Dedifferentiated amniotic fluid mesenchymal stem cell (primary cell): ENCODE measurements around the gene ELK1.
A peak's percentile ranks its signal among the peaks of the same experiment; 100 is the strongest.
"Not testable (repeated sequence)": the region's sequence is repeated elsewhere in the genome, so short reads cannot be mapped to it uniquely, and the experiment has no call there.

Source experiments
- DNase-seq: peaks from one replicate; pipeline ENCODE4 v3.0.0-alpha.2; 2016; ENCODE audit errors: extremely low spot score

The ELK1 gene

DNA sequence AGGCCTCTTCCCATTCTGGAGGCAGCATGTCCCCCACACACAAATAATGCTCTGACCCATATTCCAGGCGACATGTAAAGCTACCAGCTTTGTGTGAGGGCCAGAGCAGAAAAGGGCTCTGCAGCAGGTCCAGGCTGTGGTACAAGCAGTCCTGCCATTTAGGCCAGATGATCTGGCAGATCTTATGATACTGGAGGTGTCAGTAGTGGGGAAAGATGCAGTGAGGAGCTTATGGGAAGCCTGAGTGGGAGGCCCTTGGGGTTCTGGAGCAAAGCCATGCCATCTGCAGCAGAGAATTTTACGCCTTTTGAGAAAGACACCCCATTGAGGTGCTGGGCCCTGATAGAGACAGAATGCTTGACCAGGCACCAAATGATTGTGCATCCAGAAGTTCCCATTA lies 38.4 kb downstream of the ELK1 start:
- no peak for DNase-seq

DNA sequence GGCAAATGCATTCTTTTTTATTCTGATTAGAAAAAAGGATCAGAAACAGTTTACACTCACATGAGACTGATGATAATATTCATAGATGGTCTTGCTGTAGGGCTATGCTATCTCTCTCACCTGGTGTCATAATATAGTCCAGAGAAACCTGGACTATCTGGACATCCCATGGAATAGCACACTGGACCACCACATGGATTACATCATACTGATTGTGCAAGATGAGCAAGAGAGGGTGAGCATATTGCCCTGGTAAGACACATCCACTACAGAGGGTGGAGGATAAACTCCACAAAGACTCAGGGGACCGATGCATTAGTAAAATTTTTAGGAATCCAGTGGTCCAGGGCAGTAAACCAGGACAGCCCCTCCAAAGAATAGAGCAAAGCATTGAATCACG lies 38.9 kb downstream of the ELK1 start:
- no peak for DNase-seq

DNA sequence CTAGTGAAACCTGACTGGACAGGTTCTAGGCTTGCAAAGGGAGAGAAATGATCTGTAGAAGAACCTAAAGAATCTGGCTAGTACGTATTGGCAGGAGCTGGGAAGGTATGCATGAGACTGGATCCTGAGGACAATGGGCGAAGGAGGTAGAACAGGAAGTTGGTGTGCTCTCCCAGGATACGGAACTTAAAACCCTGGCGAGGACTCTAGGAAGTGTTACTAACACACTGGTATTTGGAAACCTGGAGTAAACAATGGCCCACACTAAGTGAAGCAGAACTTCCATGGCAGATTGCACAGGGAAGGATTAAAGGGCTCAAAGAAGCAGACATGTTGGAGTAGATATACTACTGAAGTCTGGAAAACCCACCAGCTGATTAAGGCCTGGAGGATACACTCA lies 39.9 kb downstream of the ELK1 start:
- DNase-seq, result no peak

DNA sequence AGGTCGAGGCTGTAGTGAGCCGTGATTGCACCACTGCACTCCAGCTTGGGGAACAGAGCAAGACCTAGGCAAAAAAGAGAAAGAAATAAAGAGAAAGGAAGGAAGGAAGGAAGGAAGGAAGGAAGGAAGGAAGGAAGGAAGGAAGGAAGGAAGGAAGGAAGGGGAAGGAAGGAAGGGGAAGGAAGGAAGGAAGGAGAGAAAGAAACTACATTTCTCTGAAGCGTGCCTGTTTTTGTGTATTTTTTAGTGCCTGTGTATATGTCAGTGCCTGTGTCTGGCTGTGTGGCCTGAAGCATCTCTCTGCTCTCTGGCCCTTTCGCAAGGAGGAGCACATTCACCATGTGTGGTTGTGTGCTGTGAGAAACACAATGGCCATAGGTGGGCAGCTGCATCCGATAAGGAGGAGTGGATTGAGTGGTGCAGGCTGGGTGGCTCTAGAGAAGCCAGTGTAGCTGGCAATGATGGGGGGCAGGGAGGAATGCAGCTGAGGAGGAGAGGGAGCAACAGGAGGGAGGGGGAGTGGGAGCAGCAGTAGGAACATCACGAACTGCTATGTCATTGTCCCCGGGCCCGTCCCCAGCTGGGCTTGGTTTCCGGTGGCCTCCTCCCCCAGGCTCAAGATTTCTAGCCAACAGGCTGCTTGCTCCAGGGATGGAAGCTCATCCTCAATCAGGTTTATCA lies 42.1 kb downstream of the ELK1 start:
- DNase-seq, result no peak

DNA sequence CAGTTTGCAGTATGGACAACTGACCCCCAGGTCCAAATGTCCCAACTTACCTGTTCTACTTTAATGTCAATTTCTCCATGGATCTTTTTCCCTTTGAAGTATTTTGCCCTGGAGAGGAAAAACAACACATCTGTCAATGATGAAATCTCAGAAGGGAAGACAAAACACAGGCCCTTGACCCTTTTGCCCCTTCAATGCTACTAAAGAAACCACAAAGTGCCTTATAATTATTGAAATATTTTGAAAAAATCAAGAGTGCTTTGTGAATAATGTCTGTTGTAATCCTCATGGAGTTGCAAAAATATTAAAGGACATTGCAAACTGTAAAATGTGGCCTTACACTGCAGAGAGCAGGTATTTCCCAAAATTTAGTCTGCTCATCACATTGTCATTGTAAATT lies 43.3 kb downstream of the ELK1 start:
- no peak for DNase-seq

DNA sequence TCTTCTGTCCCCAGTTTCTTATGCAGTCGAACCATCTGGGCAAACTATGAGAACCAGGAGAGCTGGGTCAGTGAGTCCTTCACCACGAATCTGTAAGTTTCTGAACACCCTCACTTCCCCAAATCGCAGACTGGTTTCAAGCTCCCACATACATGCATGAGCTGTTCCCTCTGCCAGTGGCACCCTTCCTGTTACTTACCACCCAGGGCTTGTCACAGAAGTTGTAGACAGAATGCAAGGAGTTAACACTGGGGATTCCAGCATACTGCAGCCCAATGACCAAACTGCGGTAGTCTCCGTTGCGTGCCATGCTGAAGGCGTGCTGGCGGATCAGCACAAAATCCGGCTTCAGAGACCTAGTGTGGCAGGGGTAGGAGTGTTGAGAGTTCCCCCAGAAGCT lies 45.3 kb downstream of the ELK1 start:
- no peak for DNase-seq

DNA sequence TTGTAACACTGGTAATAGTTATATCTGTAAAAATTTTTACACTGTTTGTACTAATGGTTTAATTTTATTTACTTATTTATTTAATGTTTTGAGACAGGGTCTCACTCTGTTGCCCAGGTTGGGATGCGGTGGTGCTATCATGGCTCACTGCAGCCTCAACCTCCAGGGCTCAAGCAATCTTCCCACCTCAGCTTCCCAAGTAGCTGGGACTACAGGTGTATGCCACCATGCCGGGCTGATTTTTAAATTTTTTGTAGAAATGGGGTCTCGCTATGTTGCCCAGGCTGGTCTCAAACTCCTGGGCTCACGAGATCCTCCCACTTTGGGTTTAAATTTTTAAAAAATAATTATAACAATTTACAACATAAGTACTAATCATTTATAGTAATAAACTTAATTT lies 47.2 kb downstream of the ELK1 start:
- DNase-seq, result not testable (repeated sequence)

DNA sequence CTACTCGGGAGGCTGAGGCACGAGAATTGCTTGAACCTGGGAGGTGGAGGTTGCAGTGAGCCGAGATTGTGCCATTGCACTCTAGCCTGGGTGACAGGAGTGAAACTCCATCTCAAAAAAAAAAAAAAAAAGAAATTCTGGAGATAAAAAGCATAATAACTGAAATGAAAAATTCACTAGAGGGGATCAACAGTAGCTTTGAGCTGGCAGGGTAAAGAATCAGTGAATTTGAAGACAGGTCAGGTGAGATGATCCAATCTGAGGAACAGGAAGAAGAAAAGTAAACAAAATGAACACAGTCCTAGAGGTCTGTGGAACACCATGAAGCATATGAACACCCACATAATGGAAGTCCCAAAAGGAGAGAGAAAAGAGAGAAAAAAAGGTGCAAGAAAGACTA lies 53.1 kb downstream of the ELK1 start:
- no peak for DNase-seq

DNA sequence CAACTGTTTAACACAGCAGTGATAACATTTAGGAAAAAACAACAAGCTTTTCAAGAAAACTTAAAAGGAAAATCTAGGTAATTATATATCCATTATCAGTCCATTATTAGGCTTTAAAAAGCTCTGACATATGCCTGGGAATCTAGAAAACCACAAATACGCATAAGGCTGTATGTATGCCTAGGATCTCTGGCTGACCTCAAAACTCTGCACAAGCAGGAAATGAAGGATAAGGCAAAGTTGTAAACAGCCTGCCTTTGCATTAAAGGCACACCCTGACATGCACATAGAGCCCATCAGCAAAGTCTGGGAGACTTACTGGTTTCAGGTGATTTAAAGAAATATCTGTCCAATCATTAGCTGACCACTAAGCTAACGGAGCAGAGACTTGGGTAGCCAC lies 54.1 kb downstream of the ELK1 start:
- DNase-seq, result no peak

DNA sequence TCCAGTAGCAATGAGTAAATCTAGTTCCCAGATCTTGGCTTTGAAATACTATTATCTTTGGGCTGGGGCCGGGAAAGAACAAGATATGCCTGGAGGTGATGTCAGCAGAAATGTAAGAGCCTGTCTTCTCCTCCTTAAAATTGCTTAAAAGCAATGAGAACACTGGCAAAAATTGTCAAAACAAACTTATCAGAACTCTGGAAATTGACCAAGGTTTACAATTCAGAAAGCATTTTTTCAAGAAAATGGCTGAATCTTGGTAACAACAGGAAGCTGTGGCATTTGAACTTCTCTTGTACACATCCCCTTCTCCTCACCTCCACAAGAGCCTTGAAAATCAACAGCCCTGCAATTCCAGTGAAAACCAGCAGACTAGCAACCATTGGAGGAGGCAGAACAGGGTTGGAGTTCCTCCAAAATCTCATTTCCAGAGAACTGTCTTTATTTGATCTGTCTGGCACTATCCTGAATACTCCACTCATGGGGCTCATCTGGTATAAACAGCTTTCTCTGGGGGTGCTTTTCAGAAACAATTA lies 54.6 kb downstream of the ELK1 start:
- peak; percentile 48 for DNase-seq

DNA sequence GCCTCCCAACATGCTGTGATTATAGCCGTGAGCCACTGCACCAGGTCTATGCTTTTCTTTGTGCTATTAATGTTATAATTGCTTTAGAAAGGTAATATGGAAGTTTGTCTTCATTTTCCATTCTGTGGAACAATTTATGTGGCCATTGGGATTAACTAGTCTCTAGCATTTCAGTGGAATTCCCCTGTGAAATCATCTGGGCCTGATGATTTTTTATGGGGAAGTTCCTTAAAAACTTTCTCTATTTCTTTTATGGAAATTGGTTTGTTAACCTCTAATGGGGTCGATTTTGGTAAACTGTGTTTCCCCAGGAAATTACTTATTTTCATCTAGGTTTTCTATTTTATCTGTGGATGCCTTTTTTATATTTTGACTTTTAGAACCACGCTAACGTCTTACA lies 56.8 kb downstream of the ELK1 start:
- DNase-seq, result no peak

DNA sequence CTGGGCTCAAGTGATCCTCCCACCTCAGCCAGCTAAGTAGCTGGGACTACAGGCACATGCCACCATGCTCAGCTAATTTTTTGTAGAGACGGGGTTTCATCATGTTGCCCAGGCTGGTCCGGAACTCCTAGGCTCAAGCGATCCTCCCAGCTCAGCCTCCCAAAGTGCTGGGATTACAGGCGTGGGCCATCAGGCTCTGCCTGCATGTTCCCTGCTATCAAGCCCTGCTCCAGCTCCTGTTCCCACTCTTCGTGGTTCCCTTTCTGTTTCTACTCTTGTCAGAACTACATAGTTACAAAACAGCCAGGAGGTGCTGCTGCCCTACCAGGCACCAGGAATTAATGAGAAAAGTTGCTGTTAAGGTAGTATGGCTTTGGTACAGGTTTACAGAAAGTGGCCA lies 59.4 kb downstream of the ELK1 start:
- no peak for DNase-seq

DNA sequence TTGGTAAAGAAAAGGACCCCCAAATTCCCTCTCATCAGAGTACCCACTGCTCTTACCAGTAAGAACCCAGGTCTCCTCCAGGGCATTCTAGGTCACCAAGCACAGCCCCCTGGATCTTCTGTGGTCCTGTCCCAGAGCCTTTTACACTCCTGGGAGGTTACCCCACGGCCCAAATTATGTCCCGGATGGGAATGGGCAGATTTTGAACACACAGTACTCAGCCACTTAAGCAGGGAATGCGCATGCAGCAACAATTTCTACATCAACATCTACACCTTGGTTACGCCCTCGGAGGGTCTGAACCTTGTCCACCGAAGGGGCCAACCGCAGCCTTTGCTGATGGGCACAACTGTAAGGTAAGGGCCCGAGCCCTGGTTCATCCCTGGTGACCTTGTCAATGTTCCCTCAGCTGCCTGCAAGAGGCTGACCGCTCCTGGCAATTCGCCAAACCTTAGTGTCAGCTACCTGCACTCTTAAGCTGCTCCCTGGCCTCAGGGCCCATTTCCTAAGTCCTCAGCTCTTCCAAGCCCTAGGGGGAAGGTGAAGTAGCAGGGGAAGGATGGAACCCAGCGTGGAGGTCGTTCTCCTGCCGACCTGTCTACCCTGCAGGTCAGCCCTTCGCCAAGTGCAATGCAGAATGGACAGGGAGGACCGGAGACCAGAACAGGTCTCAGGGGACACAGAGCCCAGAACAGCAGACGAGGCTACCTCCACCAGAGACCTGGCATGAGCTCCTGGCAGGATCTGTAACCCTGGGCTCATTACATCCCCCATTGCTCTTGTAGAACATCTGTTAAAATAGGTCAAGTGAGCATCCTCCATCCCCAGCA lies 62.2 kb downstream of the ELK1 start:
- DNase-seq, result no peak

DNA sequence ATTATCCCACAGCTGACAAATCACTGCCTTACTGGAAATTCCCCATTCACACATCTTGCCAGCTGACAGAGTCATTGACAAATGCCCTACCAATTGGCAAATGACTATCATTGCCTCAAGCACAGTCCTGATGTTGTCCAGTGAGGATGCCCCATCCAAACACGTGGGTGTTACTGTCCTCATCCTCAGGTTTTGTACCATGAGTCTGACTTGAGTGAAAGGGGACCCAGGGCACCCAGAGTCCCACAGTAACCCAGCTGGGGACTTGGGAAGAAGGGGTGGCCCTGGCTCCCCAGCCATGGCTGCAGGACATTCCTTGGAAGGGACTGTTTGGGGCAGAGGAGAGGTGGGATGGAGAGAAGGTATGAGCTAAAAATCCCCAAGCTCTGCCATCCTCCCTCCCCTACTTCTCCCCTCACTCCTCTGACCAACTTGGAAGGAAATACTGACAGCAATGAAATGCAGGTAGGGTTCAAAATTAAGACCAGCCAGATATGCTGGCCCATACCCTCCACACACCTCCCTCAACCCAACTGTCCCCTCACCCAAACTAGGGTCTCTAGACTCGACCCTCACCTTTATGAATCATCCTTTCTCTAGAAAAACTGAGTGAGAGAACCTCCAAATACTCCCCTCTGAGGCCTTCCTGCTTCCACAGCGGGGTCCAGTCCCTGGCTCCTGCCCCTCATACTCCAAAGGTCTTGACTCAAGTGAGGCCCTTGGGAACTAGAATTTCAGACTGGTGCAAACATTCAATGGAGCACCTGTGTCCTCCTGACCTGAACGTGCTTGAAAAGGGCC lies 63.1 kb downstream of the ELK1 start:
- no peak for DNase-seq

DNA sequence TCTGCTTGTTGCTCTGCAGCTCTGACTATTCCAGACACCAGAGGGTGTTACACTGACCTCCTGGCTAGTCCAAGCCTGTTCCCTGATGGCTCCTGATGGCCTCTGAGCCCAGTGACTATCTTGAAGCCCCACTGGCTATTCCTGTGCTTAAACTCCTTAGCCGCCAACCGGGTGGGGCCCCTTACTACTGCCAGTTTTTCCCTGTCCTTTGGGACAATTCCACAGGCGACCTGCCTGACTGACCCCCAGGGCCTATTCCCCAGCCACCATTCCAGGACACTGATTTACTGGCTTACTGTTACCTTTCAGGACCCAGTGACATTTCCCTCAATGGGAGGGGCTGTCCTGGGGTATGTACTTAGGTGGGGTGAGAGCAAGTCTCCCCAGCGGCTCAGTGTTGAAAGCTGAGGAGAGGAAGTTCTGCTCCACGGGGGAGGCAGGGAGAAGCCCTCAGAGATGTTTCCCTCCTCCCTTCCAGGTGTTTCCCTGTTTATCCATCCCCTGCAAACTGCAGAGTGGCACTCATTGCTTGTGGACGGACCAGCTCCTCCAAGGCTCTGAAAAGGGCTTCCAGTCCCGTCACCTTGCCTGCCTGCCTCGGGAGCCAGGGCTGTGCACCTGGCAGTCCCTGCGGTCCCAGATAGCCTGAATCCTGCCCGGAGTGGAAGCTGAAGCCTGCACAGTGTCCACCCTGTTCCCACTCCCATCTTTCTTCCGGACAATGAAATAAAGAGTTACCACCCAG lies 64.1 kb downstream of the ELK1 start:
- no peak for DNase-seq
